AG04449 (cell line): ENCODE results near the gene LNX1.

Source experiments
- CTCF ChIA-PET: fragments of 350-600 bp; formaldehyde crosslinking; extraction: SDS; loops from one replicate; lab custom pipeline; 2021; ENCODE audit warnings: antibody characterized with exemption; lab: Yijun Ruan, JAX
- POLR2A ChIA-PET: fragments of 400-600, 350-600 bp; formaldehyde crosslinking; extraction: SDS; loops from one replicate; lab custom pipeline; 2020; ENCODE audit warnings: antibody characterized with exemption, inconsistent platforms; lab: Yijun Ruan, JAX
- DNase-seq: peaks from one replicate; pipeline ENCODE4 v3.0.0-alpha.2; 2010; ENCODE audit warnings: low read depth, low spot score
- H3K4me3 ChIP-seq: 2 replicates; pipeline ENCODE4 v1.5.1; 2011; ENCODE audit warnings: low read depth, mild to moderate bottlenecking, control low read depth, low read length
- TF ChIP-seq, protein P1 (sequence below): IDR thresholded peaks from one replicate; pipeline ENCODE4 v1.5.1; 2011; ENCODE audit warnings: mild to moderate bottlenecking, moderate library complexity, low read length, control low read depth, inconsistent platforms; ENCODE audit not compliant: insufficient read depth; ENCODE audit errors: missing control alignments

Gene LNX1

DNA sequence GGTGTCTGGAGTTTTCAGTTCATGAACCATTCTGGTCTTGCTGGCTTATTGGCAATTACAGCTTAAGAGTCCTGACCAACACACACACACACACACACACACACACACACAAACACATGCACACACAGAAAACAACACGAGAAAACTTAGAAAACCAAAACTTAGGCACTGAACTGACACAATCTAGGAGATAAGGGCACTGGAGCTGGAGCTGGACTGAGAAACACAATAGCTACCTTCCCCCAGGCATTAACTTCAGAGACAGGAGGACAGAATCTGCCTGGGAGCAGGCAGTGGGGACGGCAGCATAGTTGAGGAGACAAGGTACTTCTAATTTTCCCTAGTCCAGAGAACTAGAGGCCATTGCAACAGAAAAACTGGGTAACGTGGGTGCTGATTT lies 62.3 kb downstream of the LNX1 start:
- CTCF ChIA-PET, result interaction anchor here (0.8 to 1.5 kb wide), 4 partner anchors 10 to 215 kb away, joined by 3 to 7 read pairs (median 4); no protein-coding TSS in a partner anchor
- POLR2A ChIA-PET, result no interaction called here
- DNase-seq, result no peak
- no peak overlapping the region for H3K4me3 ChIP-seq
- TF ChIP-seq, protein P1, sequence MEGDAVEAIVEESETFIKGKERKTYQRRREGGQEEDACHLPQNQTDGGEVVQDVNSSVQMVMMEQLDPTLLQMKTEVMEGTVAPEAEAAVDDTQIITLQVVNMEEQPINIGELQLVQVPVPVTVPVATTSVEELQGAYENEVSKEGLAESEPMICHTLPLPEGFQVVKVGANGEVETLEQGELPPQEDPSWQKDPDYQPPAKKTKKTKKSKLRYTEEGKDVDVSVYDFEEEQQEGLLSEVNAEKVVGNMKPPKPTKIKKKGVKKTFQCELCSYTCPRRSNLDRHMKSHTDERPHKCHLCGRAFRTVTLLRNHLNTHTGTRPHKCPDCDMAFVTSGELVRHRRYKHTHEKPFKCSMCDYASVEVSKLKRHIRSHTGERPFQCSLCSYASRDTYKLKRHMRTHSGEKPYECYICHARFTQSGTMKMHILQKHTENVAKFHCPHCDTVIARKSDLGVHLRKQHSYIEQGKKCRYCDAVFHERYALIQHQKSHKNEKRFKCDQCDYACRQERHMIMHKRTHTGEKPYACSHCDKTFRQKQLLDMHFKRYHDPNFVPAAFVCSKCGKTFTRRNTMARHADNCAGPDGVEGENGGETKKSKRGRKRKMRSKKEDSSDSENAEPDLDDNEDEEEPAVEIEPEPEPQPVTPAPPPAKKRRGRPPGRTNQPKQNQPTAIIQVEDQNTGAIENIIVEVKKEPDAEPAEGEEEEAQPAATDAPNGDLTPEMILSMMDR, result no peak

DNA sequence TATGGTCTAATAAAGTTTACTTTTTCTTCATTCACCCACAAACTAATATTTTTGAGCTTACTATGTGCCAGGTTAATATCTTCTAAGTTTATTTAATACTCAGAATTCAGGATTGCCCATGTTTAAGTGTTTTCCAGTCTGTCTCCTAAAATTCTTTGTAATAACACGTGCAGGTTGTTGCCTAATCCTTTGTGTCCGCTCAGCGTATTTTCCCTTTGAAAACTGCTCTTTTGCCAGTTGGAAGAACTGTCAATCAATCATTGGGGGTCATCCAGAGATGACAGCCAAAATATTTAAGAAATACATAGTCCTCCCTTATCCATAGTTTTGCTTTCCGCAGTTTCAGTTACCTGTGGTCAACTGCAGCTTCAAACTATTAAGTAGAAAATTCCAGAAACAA lies 63.4 kb downstream of the LNX1 start:
- H3K4me3 ChIP-seq, result no peak overlapping the region
- ChIA-PET POLR2A (no interaction called here), CTCF (interaction anchor here (0.7 to 1.5 kb wide), 2 partner anchors 9 to 706 kb away, joined by 3 to 7 read pairs; no protein-coding TSS in a partner anchor)

DNA sequence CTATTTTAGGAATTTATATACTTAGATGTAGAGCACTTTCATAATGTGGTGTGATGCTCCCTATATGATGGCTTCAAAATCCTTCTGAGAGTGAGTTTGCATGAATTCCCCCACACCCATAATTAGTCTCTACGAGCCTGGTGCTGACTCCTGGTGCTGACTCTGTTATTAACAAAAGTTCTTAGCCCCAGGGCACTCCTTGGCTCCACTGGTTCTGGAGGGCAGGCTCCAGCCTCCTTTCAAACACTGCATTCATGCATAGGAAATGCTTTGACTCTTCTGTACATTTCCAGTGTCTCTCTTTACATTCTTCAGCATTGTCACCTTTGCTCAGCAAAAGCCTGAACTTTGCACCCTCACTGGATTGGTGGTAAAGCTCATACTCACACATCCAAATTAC lies 64.0 kb downstream of the LNX1 start:
- H3K4me3 ChIP-seq, result no peak overlapping the region
- DNase-seq, result no peak
- TF ChIP-seq, protein P1, result no peak
- CTCF ChIA-PET, result no interaction called here
- POLR2A ChIA-PET, result interaction anchor here (0.6 kb wide), 1 partner anchor 11 kb away, joined by 3 read pairs; no protein-coding TSS in a partner anchor

More for the DNA sequence above, 63.4 kb downstream of the LNX1 start:
- DNase-seq, result no peak
- TF ChIP-seq, protein P1, result no peak

DNA sequence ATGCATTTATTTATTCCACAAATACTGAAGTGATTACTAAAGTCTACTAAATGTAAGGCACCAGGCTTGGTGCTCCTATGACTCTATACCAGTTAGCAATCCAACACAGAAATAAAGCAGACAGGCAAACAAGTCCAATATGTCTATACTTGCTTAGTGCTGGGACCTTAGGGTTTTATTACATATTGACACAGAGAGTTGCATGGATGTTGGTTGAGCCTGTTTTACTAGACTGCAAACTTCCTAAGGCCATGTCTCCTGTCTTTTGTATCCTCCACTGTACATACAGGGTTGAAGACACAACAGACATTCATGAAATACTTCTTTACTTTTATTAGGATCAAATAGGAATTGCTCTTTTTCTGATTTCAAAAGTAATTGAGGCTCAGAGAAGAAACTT lies 69.0 kb downstream of the LNX1 start:
- DNase-seq, result no peak
- POLR2A ChIA-PET, result no interaction called here
- CTCF ChIA-PET, result no interaction called here
- TF ChIP-seq, protein P1, result no peak
- no peak overlapping the region for H3K4me3 ChIP-seq

DNA sequence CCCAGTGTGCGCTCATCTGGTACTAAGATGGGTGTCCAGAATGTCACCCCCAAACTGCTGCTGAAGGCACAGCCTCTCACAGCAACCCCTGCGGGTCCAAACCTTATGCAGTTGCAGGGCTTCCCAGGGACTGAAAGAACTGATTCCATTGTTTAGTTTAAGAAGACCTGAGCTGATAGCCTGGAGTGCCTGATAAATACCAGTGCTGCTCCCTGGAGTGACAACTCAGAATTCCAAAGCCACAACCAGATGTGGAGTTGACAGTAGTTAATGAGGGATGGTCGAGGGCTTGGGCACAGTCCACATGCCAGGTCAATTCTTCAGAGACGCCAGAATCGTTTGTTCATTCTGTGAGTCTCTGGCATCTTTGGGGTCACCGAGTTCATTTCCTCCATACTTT lies 71.2 kb downstream of the LNX1 start:
- TF ChIP-seq, protein P1, result no peak
- no peak for DNase-seq
- CTCF ChIA-PET, result interaction anchor here (1.0 to 2.0 kb wide), 2 partner anchors 8 to 20 kb away, joined by 3 to 7 read pairs; no protein-coding TSS in a partner anchor
- POLR2A ChIA-PET, result no interaction called here
- no peak overlapping the region for H3K4me3 ChIP-seq

DNA sequence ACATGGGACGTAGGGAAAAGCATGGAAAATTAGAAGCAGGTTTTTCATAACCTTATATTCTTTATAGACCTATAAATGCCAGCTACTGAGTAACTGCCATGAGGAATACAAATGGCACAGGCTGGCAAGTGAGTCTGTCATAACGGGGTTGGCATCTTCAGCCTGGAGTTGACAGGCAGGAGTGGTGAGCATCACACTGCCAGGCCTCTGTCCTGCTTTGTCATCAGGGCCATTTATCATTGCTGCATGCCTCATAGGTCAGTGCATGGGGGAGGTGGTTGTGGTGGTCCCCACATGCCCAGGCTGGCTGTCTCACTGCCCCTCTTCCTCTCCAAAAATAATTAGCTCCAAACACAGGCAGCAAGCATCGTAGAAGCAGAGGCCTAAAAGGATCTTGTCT lies 72.5 kb downstream of the LNX1 start:
- H3K4me3 ChIP-seq, result no peak overlapping the region
- POLR2A ChIA-PET, result no interaction called here
- CTCF ChIA-PET, result interaction anchor here (0.7 to 2.0 kb wide), 2 partner anchors 10 to 13 kb away, joined by 3 to 7 read pairs; no protein-coding TSS in a partner anchor
- TF ChIP-seq, protein P1, result no peak
- no peak for DNase-seq
